Cerebellar cortex (tissue), 1 donor: ENCODE data around the gene TEP1.
A peak's percentile ranks its signal among the peaks of the same experiment; 100 is the strongest.
"Not testable (repeated sequence)": the region's sequence is repeated elsewhere in the genome, so short reads cannot be mapped to it uniquely, and the experiment has no call there.

Experiments used
- DNase-seq: peaks from one replicate; pipeline ENCODE4 v3.0.0-alpha.2; 2015; ENCODE audit warnings: low spot score

TEP1 gene

DNA sequence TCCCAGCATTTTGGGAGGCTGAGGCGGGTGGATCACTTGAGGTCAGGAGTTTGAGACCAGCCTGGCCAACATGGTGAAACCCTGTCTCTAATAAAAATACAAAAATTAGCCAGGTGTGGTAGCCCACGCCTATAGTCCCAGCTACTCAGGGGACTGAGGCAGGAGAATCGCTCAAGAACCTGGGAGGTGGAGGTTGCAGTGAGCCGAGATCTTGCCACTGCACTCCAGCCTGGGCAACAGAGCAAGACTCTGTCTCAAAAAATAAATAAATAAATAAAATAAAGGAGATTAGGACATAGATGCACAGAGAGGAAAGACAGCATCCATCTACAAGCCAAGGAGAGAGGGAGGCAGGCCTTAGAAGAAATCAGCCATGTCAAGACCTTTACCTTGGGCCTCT lies 72.3 kb downstream of the TEP1 start:
- not testable (repeated sequence) for DNase-seq

DNA sequence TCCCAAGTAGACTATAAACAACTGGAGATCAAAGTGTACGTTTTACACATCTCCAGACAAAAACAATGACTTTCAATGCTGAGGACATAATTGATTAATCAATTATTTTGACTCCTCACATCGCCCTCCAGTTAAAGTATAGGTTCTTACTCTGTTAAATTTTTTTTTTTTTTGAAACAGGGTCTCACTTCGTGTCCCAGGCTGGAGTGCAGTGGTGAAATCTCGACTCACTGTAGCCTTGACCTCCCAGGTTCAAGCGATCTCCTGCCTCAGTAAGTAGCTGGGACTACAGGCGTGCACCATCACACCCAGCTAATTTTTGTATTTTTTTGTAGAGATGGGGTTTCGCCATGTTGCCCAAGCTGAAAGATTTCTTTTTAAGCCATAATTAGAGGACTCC lies 79.3 kb downstream of the TEP1 start:
- DNase-seq: no peak

DNA sequence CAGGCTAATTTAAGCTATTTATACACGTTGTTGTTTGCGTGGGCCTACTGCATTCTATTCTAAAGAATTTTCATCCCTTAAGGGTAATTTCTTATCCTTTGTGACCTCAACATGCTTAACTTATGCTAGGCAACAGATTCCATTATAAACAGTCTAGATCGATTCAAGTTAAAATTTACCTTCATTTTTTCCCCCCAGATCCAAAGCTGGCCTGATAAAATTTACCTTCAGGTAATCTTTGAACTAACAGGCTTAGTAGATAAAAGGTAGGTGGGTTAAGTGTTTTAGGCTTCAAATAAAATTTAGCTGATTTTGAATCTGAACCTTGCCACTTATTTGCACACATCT lies 79.8 kb downstream of the TEP1 start:
- no peak for DNase-seq

DNA sequence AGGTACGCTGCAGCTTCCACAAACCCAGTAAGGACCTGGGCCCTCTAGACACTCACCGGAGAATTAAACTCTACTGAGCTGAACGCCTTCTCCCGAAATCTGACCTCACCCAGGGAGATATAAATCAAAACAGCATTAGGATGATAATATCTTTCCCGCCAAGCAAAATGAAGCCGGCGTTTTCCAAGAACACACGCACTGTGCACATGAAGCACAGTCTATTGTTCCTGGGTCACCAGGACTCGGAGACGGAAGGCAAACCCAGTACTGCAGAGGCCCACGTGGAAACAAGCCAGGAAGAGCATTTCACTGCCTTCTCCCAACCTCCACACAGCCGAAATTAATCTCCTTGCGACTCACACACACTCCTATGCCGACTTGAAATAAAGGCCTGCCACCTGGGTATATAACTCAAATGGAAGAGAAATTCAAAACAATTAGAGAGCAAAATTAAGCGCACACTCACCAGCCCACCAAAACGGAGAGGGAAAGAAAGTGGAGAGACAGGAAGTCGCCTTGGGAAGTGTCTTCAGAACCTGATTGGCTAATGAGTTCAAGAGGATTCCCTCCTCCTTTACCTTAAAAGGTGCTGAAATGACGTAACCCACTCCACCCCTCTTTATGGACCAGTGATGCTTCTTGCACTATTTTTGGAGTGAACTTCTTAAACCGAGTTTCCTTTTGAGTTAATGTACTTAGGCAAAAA lies 80.4 kb downstream of the TEP1 start, which contains the start of gene CCNB1IP1:
Gene CCNB1IP1, minus strand, starts transcription at position 492 of the 706 bp plus-strand sequence. CDS start 16,756 bp downstream, outside the sequence.
- DNase-seq: peak; percentile 99

DNA sequence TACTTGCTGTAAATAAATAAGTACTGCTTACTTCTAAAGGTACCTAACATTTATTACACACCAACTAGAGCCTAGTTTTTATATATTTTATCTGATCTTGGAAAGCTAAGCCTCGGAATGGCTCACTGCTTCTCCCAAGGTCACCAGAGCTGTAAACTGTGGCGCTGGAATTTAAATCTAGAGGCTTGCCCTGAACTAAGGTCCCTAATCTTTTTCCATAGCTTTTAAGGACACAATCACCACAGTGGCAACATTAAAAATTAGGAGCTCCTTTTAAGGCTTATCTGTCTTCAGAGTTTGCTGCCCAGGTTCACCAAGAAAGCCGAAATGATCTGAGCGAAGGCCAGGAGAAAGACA lies 80.9 kb downstream of the TEP1 start:
- no peak for DNase-seq

DNA sequence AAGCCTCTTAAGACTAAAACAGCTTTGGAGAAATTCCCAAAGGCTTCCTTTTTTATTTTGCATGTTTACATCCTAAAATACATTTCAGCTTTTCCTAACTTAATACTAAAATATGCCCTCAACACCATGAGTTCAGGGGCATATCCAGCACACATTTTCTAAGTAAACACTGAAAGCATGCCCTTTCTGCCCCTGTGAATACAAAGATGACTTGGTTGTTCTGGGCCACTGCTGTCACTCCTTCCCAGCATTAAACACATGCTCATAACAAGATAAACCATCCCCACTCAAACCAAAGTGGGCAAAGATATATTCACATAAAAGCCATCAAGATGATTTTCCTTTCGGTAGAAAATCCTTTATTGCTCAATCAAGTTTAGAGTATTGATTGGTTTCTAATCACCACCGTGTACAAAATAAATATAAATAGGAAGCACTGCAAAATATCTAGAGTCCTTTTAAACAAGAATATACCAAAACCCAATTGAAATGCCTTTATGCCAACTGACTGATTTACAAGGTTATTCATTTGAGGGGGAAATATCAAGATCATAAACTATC lies 82.2 kb downstream of the TEP1 start:
- no peak for DNase-seq

DNA sequence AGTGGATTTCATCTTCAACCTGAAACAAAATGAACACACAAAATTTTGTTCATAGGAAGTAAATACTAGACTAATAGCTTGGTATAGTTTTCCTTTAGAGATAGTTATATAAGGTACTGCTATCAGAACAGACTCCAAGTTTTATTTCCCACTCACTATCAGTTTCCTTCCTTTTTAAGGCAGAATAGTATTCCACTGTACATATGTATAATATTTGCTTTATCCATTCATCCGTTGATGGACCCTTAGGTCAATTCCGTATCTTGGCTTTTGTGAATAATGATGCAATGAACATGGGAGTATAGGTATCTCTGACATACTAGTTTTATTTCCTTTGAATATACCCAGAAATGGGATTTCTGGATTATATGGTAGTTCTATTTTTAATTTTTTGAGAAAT lies 83.9 kb downstream of the TEP1 start:
- DNase-seq: no peak

DNA sequence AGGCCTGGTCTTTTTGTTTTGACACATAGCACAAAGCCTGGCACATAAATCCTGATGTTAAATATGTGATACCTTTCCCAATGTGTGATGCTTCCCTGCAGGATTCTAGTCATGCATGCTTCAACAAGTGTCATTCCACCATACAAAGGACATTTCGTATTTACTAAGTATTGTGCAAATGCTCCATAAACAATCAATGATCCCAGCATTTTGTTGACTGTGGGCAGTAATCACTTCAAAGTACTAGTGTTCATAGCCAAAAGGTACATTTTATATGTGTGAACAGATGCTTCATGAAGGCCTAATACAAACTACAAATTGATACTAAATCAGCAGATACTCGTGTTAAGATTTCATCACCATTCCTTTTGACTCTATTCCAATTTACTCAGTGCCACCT lies 84.6 kb downstream of the TEP1 start:
- no peak for DNase-seq

DNA sequence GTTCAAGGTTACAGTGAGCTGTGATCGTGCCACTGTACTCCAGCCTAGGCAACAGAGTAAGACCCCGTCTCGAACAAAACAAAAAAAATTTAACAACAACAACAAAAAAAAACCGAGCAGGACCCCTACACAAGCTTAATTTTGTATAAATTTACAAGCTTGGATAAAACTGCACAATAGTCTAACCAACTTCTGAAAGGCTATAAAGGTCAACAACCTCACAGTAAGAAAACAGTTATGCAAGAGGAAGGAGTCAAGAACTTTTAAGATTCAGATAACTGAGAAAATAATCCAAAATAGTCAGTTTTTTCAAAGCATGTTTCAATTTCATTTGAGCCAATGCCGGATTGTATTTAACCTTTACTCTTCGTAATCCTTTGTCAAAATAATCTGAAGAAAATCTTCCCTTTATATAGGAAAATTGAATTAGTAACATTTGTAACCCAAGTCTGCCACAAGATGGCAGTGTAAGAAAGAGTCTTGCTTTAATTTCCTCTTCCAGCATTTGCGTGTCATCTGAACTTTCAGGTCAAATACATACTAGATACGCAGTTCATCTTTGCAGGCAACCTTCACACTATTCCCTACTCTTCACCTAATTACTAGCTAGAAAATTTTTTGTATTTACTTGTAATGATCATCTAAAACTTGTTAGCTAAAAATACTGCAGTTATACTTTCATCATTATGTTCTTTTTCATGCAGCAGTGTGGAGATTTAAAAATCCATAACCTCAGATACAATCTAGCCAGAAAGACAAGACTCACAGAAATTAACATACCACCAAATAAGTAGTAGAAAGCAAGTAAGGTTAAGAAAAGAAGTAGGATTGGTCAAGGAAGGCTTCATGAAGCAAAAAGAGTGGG lies 86.1 kb downstream of the TEP1 start:
- peak; percentile 86 for DNase-seq

DNA sequence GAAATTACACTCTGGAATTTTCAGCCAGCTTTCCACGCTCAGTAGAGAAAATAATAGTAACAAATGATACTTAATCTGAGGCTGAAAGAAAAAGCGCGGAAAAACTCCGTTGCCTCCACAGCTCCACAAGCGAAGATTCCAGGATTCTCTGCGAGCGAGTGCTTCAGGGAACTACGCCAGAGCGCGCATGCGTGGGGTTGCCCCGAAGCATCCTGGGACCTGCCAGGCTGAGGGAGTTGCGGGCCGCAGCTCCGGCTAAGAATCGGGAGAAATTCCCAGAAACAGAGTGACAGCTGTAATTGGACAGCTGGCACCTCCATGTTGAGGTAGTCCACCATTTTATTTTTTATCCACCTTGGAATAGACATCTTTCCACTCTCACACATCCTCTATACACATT lies 95.6 kb downstream of the TEP1 start:
- DNase-seq: no peak
